ENCODE results near the gene ALG5.

ALG5 gene

GRCh38 chr13:36913463-36913862 is 85.7 kb downstream of the ALG5 start:
- no peak for DNase-seq

- DNase-seq: no peak
Measured at GRCh38 chr13:36912973-36913372, 86.2 kb downstream of the ALG5 start.

- DNase-seq: no peak
Measured at GRCh38 chr13:36912369-36912768, 86.8 kb downstream of the ALG5 start.

GRCh38 chr13:36910545-36910944 is 88.6 kb downstream of the ALG5 start:
- DNase-seq: no peak

- DNase-seq: no peak
Measured at GRCh38 chr13:36907821-36908220, 91.3 kb downstream of the ALG5 start.

GRCh38 chr13:36907266-36907665 is 91.9 kb downstream of the ALG5 start:
- no peak for DNase-seq

GRCh38 chr13:36905944-36906343 is 93.2 kb downstream of the ALG5 start:
- DNase-seq: no peak

GRCh38 chr13:36903925-36904595 is 95.1 kb downstream of the ALG5 start:
- DNase-seq: no peak

All from stimulated activated CD4-positive, alpha-beta T cell treated with anti-CD3 and anti-CD28 coated beads, Interleukin-12 subunit alpha, Interleukin-12 subunit beta, amount 100 ng/mL, for 4 hours (primary cell).